GM18502 (cell line): ENCODE measurements around the gene SLC7A8.

Experiments
- ATAC-seq: cut with Tn5 transposase; IDR thresholded peaks from one replicate; pipeline ENCODE4 v1.9.1; 2021; ENCODE audit warnings: mild to moderate bottlenecking; ENCODE audit not compliant: unreplicated experiment, poor library complexity

SLC7A8 gene

DNA sequence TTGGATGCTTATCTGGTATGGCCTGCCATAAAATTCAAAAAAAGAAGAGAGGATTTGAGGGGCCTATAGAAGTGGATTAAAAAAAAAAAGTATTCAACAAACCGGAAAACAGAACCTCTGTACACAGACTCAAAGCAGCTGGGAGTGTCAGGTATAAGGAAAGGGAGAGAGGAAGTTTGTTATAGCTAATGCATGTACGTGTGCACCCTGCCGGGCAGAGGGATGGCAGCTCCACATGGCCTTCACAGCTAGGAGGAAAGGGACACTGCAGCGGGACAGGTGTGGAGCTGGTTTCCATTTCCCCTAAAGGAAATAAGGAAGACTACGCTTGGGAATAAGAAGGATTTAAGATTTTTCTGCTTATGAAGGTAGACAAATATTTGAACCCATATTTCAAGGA lies 21.5 kb downstream of the SLC7A8 start:
- no peak for ATAC-seq

DNA sequence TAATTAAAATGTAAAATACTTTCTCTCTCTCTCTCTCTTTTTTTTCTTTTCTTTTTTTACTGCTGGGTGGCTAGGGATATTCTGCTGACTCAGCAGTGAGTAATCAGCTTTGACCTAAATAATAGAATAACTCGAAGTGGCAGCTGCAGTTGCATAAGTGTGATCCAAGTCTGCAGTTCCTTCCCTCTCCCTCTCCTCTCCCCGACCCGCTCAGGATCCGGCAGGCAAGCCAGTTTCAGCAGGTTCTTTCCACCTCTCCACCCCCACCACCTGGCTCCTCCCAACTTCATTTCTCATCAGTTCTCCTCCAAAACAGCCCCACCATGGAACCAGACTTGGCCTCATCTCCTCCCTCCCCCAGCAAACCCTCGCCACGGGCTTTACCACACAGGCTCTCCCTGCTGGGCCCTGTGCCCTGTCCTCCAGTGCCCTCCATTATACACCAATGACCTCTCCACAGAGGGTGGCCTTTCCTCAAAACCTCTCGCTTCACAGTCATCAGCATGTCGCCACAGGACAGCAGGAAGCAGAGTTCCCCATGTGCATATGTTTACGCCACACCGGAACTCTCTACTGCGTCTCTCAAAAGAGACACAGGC lies 22.4 kb downstream of the SLC7A8 start:
- ATAC-seq = no peak

DNA sequence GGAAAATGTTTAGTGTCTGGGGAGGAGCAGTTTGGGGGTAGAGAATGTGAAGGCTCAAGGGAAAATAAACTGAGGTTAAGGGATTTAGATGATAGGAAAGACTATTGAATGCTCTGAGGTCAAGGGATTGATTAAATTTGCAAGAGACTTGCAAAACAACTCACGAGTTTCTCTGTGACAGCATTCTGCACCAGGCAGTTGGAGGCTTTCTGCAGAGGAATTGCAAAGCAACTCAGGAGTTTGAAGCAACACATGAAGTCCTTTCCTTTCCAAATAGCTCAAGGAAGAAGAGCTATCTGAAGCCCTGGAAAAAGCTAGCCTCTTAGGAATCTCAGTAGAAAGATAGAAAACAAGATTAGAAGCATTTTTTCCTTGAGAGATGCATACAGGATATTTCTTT lies 23.9 kb downstream of the SLC7A8 start:
- ATAC-seq = no peak

DNA sequence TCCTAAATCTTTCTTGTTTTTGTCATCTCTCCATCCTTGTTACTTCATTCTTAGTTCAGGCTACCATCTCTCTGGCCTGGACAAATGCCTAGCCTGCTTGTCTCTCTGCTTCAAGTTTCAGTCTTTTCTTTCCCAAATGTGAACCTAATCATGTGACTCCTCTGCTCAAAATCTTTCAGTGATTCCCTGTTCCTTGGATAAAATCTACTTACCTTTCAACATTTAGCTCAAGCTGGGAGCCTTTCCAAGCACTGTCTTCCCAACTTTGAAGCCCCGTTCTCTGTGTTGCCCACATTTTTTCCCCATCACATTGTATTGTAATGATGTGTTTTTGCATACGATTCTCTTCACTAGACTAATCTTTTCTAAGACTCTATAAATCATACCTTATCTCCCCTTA lies 24.7 kb downstream of the SLC7A8 start:
- no peak for ATAC-seq

DNA sequence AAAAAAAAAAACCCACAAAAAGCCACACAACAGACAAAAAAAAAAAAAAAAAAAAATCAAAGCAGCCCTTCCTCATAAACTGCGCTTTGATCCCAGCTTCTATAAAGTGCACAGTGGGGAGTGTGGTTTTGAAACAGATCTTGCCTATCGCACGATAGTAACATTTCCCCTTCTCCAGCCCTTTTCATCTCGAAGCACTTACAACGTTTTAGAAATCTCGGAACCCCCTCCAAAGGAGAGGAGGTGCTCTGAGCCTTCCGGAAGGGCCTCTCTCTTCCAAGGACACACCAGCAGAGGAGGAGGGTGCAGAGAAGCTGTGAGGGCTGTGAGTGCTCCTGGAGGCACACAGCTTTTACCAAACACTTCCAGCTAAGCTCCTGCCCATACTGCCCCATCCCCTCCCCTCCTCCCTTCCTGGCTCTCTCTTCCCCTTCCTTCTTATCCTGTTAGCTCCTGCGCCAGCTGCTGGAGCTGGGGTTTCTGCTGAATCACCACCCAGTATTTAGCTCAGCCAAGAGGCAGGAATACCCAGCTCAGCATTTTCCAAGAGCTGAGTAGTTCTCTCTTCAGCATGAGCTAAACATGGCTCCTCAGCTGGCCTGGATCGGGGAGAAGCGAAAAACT lies 28.4 kb downstream of the SLC7A8 start:
- no peak for ATAC-seq

DNA sequence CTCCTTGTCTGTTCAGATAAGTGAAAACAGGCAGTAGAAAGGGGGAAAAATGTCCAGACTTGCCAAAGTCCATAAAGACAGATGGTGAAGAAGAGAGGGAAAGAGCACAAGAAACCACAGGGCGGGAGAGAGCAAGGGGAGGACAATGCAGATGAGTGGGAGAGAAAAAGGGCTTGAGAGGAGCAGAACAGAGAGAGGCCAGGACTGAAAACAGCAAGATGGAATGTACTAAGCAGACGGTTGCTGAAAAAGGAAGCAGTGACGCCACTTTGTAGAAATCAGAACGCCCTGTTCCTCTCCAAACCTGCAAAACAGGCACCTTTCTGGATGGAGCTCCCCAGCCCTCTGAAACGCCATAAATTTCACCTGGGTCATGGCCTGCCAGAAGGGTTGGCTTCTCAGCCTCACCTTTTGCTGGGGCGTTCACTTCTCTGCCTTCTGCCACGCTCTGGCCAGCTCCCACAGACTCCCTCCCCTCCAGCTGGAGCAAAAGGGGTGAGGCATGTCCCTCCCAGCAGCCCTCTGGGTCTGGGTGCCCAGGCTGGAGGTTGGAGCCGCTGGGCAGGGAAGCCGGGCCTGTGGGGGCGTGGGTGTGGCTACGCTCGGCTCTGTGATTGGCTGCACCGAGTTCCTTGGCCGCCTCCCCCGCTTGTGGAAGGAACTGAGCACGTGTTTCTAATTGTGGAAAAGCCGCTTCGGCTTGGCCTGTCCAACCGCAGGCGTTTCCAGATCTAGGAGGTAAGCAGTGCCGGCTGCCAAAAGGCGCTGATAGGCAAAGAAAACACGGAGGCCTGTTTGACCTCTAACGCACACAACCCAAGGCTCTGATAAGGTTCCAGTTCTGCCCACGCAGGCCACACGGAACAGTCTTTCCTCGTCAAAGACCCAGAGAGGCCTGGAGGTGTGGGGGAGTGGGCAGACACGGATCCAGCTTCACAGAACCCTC lies 29.3 kb downstream of the SLC7A8 start:
- ATAC-seq = no peak

DNA sequence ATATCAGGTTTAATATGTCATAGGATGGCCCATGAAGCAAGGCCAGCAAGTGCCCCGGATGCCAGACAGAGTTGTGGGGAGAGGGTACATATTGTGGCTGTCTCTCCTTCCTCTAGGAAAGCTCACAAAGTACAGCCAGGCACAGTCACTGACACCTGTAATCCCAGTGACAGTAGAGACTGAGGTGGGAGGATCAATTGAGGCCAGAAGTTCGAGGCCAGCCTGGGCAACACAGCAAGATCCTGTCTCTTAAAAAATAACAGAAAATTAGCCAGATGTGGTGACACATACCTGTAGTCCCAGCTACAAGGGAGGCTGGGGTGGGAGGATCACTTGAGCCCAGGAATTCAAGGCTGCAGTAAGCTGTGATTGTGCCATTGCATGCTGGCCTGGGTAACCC lies 32.1 kb downstream of the SLC7A8 start:
- no peak for ATAC-seq

DNA sequence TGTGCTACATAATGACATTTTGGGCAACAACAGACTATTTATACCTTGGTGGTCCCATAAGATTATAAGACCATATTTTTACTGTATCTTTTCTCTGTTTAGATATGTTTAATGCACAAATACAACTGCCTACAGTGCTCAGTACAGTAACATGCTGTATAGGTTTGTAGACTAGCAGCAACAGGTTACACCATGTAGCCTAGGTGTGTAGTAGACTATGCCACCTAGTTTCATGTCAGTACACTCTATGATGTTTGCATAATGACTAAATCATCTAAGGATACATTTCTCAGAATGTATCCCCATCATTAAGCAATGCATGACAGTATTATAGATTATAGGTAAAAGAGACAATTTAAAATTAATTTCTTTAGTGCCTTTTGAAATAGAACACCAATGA lies 33.7 kb downstream of the SLC7A8 start:
- no peak for ATAC-seq

DNA sequence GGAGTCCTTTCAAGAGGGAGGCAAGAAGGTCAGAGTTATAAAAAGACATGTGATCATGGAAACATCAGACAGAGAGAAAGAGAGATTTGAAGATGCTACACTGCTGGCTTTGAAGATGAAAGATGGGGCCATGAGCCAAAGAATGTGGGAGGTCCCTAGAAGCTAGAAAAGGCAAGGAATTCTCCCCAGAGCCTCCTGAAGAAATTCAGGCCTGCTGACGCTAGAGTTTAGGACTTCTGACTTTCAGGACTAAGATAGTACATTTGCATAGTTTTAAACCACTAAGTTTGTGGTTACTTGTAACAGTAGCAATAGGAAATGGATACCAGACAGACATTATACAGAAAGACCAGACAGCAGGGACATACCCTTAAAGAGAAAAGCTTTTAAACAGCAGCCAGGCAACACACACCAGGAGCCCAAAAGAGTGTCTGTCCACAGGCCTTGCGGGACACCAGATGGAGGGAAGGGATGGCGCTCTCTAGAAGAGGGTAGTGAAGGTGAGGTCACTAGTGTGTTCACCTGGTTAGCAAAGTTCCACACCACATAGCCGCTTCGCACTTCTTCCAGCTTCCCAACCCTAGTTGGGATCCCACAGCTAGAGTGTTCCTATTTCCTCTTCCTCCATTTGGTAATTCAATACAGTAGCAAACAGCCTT lies 34.7 kb downstream of the SLC7A8 start:
- ATAC-seq = no peak

DNA sequence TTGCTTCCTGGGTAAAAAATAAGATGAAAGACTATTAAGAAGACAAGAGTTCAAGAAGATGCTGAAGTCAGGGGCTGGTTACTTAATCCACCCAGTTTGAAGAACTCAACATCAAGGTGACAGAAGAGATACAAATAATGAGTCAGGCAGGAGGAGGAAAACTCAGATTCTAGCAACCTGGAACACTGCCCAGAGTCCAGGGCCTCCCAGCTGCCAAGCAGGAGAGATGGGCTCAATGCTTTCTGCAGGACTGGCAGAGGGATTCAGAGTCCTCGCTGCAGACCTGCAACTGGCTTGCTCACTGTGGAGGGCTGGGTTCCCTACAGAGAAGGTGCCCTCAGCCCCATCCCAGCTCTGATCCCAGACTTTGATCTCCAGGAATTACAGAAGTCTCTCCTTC lies 35.8 kb downstream of the SLC7A8 start:
- ATAC-seq = no peak

DNA sequence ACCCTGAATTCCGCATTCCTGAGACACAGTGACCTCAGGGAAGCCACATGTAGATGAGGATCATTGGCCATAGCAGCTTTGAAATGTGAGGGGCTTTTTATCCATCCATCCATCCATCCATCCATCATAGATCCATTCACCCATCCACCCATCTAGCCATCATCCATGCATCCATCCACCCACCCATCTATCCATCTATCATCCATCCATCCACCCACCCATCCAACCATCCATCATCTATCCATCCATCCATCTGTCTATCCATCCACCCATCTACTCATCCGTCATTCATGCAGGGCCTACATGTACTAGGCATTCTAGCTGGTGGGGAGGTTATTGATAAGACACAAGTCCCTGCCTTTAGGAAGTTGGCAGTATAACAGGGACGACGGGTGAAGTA lies 36.5 kb downstream of the SLC7A8 start:
- ATAC-seq = no peak

DNA sequence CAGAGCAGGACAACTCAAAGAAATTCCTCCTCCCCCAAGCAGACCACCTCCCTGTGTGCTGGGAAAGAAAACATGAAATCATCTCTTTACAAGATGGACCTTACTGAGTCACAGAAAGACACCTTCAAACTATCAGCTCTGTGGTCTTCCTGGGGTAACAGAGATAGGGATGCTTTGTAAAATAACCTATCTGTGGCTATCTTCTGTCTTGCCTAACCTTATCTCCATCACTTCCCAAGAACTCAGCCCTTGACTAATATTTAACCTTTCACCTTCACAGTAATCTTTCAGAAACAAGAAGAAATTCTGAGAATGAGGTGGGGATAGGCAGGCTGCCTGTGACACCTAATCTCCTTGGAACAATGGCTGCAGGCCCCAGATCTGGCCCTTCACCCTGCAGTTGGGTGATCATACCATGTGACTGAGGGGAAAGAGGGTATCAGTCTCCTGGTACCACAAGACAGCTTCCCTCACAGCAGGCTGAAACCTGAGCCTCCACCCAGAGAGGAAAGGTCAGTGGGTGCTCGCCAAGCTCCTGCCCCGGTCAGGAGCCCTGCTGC lies 37.0 kb downstream of the SLC7A8 start:
- ATAC-seq = no peak

DNA sequence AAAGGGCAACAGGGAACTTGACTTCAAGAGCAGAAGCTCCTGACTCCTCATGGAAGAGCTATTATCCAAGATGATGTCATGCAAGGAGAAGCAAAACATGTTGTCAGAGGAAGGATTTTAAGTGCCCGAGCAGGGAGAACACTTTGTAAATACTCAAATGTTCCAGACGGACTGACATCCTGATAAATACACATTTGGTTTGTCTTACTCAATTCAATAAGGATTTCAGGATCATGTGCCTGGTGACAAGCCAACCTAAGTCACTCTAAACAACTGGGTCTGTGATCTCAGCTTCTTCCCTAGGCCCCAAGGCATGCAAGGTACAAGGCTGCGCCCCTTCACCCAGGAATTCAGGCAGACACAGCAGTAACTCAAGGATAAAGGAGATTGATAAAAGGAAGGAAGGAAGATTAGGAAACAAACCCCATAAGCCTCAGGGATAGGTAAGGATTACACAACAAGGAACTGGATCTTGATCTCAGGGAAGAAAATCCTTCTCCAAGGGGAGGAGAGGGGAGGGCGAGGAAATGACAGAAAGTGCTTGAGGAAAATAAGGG lies 37.6 kb downstream of the SLC7A8 start:
- ATAC-seq = no peak

DNA sequence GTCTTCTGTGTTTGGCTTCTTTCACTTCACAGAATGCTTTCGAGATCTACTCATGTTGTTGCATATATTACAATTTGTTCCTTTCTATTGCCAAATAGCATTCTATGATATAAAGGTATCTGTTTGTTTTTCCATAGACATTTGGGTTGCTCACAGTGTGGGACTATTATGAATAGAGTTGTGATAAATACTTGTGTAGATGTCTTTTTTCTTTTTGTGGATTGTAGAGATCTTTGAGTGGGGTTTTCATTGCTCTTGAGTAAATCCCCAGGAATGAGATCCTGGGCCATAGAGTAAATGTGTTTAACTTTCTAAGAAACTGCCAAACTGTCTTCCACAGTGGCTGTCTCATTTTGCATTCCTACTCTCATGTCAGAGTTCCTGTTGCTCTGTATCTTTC lies 39.5 kb downstream of the SLC7A8 start:
- ATAC-seq = no peak

DNA sequence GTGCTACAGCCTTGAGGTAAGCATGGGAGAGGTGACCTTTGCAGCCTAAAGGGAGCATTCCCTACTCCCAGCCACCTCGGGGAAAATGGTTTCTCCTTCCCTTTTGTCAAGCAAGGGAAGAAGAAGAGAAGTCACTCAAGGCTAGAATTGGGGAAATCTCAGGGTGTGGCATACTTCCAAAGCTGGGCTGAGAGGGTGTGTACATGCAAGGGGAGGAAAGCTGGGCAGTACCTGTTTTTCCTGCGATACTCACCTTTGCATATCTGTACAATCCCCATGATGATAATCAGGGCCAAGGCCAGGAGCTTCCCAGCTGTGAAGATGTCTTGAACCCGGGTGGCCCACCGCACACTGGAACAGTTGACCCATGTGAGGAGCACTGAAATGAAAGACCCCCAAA lies 40.6 kb downstream of the SLC7A8 start:
- ATAC-seq = no peak

DNA sequence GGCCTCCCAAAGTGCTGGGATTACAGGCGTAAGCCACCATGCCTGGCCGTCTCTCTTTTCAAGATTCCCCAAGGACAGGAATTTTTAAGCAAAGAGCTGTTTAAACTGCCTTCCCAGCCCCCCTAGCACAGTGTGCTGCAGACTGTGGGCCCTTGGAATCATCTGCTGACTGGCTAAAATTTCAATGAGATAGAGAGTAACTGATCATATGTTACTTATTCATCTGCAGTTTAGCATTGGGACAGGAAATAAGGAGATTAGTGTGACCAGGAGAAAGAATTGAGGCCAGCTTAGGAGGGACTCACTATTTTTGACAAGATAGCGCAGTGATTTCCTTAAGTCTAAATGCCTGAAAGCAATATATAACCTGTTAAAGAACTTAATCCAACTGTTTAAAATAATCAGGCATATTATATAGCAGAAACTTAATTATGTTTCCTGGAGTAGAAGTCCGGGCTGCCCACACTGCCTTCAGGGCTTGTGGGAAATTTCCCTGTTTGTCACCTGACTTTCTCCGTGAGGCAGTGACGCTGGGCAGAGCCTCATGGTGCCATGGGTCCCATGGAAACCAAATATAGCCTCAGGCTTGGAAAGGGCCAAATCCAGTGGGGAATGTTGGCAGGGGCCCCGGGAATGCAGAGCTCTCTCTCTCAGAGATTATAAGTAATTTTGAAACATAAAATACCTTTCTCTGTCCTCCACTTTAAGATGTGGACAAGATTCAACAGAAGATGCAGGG lies 41.6 kb downstream of the SLC7A8 start:
- no peak for ATAC-seq

DNA sequence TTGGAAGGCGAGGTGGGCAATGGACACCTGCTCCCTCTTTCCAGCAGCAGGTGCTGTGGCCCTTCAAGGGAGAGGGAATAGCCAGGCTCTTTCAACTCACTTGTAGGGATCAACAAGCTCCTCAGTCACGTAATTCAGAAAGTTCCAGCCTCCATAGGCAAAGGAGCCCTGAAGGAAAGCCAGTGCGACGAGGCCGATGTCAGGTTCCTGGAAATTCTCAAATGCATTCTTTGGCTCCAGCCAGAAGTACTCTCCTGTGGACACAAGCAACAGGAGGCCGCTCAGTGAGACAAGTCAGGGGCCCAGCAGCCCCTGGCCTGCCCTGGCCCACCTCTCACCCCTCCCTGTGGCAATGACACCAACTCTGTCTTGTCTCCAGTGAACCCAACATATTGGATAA lies 43.1 kb downstream of the SLC7A8 start:
- no peak for ATAC-seq

DNA sequence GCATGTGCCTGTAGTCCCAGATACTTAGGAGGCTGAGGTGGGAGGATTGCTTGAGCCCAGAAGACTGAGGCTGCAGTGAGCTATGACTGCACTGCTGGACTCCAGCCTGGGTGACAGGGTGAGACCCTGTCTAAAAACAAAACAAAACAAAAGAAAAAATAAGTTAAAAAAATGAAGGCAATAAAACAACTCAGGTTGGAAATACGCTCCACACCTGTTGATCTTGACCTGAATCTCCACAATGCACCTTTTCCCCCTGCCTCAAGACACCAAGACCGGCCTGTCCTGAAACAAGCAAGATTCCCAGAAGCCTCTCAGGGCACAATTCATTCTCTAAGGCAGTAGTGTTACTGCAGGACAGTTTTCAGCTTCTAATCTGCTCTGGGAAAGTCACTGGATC lies 43.6 kb downstream of the SLC7A8 start:
- ATAC-seq = no peak

DNA sequence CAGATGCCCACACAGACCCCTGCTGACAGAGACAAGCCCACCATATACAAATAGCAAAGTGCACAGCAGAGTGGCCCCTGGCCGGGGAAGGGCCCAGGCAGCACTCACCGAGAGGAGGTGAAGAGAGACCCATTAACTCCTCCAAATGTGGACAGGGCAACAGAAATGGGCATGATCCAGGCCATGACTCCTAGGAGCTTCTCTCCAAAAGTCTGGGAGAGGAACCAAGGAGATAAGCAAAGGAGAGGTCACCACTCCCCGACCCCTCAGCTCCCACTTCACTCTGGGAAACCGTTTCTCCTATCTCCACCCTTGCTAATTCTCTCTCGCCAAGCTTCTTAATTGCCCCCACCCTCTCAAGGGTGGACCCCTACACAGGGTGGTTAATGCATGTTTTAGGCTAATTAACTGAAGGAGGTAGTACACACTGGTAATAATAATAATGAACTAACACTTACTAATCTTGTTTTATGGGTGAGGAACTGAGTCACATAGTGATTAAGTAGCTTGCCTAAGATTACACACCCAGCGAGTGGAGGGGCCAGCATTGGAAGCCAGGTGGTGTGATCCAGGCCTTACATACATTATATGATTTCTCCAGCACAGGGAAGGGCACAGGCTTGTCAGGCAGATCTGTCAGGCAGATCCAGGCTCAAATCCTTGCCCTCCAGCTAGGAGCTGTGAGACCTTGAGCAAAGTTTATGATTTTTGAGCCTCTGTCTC lies 45.5 kb downstream of the SLC7A8 start:
- no peak for ATAC-seq
